Measurements from ENCODE around the gene RASL11A. TPM values are rescaled to one million over a fixed set of nuclear protein-coding genes. Genes with fewer than 3 reads are reported as not detected.

RASL11A gene
- total RNA-seq, 1 experiment from 2014 or later, result 2.7 TPM

DNA sequence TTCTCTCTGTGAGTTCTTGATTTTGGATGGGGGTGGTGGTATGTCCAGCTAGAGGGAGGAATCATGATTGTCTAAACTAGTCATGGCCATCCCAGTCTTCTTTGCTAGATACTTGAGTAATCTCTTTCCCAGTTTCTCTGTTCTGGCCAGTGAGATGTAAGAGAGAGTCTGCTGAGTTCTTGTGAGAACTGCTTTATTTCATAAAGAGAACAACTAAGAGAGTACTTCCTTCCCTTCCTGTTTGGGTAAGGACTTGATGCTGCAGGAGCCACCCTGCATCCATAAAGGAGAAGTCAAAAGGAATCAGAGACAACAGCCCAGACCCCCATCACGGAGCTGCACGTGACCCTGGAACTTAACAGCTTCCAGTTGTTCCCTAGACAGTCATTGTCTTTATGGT, 3.0 kb upstream of the RASL11A start:
- H3K4ac ChIP-seq (ENCODE audit: low read depth, low read length), result no peak overlapping the region
- no peak overlapping the region for H3K4me2 ChIP-seq (ENCODE audit: insufficient read depth, insufficient read length, low read length)
- no peak overlapping the region for H2BK15ac ChIP-seq (ENCODE audit: low read depth, low read length)
- no peaks in the 10 kb centered on the region for H3K27me3 ChIP-seq (ENCODE audit: insufficient read depth, low read length)
- no peak overlapping the region for H3T11ph ChIP-seq (ENCODE audit: low read length)
- H3K79me1 ChIP-seq (ENCODE audit: insufficient read depth, low read depth, low read length, poor library complexity, severe bottlenecking), result no peaks in the 10 kb centered on the region
- DNase-seq, result no peak
- no peak overlapping the region for H3K56ac ChIP-seq (ENCODE audit: insufficient read length, low read depth, low read length)
- H3K18ac ChIP-seq (ENCODE audit: insufficient read length, low read depth, low read length), result no peak overlapping the region
- H4K8ac ChIP-seq (replicated peaks; ENCODE audit: insufficient read length, low read depth, low read length), result no peak overlapping the region
- no peak overlapping the region for H3K9ac ChIP-seq (ENCODE audit: extremely low read depth, insufficient read length, low read length)
- H3K4me1 ChIP-seq (ENCODE audit: insufficient read depth, low read length), result no peaks in the 10 kb centered on the region
- no peaks in the 10 kb centered on the region for H4K20me1 ChIP-seq (ENCODE audit: control insufficient read depth, insufficient read depth, insufficient read length)
- WGBS (ENCODE audit: extremely low coverage, insufficient read length, low lambda C conversion rate), result no CpG with 5 or more reads among the region's 2 CpGs
- H3K23me2 ChIP-seq (ENCODE audit: insufficient read length, low read depth, low read length, poor library complexity, severe bottlenecking), result peaks cover 9% of the 10 kb centered on the region
- no peak overlapping the region for H2BK5ac ChIP-seq (ENCODE audit: insufficient read length, low read length)
- Mint-ChIP-seq H3K4me3 (no peak overlapping the region), H3K4me1 (peaks cover 6 to 10% of the 10 kb centered on the region in 2 experiments; a peak in 3 of 4 replicates), H3K27ac (no peak overlapping the region; a peak in 1 of 7 replicates), H3K9me3 (no peaks in the 10 kb centered on the region; a peak in 1 of 5 replicates), H3K27me3 (ENCODE audit: low read depth) (peaks cover 44% of the 10 kb centered on the region), H3K36me3 (ENCODE audit: insufficient read depth in 1 of 3, low read depth in 3 of 3) (peaks cover 0 to 3% (median 0%) of the 10 kb centered on the region in 3 experiments; a peak in 2 of 7 replicates)
- TF ChIP-seq, protein P1, sequence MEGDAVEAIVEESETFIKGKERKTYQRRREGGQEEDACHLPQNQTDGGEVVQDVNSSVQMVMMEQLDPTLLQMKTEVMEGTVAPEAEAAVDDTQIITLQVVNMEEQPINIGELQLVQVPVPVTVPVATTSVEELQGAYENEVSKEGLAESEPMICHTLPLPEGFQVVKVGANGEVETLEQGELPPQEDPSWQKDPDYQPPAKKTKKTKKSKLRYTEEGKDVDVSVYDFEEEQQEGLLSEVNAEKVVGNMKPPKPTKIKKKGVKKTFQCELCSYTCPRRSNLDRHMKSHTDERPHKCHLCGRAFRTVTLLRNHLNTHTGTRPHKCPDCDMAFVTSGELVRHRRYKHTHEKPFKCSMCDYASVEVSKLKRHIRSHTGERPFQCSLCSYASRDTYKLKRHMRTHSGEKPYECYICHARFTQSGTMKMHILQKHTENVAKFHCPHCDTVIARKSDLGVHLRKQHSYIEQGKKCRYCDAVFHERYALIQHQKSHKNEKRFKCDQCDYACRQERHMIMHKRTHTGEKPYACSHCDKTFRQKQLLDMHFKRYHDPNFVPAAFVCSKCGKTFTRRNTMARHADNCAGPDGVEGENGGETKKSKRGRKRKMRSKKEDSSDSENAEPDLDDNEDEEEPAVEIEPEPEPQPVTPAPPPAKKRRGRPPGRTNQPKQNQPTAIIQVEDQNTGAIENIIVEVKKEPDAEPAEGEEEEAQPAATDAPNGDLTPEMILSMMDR (conservative IDR thresholded peaks at IDR 0.05), result no peak
- no peak overlapping the region for H2AK5ac ChIP-seq (ENCODE audit: insufficient read length, low read length)
- H3K14ac ChIP-seq (ENCODE audit: insufficient read depth, low read length), result no peak overlapping the region
- no peak overlapping the region for H2BK20ac ChIP-seq (ENCODE audit: low read depth, low read length, poor library complexity, severe bottlenecking)
- no peaks in the 10 kb centered on the region for H3K79me2 ChIP-seq (ENCODE audit: insufficient read depth, low read length)
- H2BK12ac ChIP-seq (ENCODE audit: insufficient read length, low read depth, low read length), result no peak overlapping the region
- no peak overlapping the region for H3K23ac ChIP-seq (ENCODE audit: insufficient read length, low read depth, low read length)
- no peak overlapping the region for H3K27ac ChIP-seq (ENCODE audit: insufficient read length, low read depth, low read length)
- H4K5ac ChIP-seq (ENCODE audit: insufficient read length, low read depth, low read length), result no peak overlapping the region
- H2AFZ ChIP-seq (ENCODE audit: low read length), result no peak overlapping the region
- no peaks in the 10 kb centered on the region for H3K9me3 ChIP-seq (ENCODE audit: control insufficient read depth, low read depth, low read length)
- no peak overlapping the region for H4K91ac ChIP-seq (ENCODE audit: insufficient read length, low read depth, low read length)
- H2BK120ac ChIP-seq (ENCODE audit: low read depth, low read length, poor library complexity, severe bottlenecking), result no peak overlapping the region

Measured in H9 (cell line).